NB4 (cell line): ENCODE data around the gene CDK12.
"Not testable (repeated sequence)": the region's sequence is repeated elsewhere in the genome, so short reads cannot be mapped to it uniquely, and the experiment has no call there.

ENCODE experiments used
- DNase-seq: peaks from one replicate; pipeline ENCODE4 v3.0.0; 2010; ENCODE audit warnings: low read depth
- H3K4me3 ChIP-seq: one replicate; pipeline ENCODE4 v1.5.1; 2011; ENCODE audit warnings: mild to moderate bottlenecking, low read depth, low read length, moderate library complexity
- MYC ChIP-seq: IDR thresholded peaks from 2 replicates; pipeline ENCODE4 v1.6.1; 2011; ENCODE audit warnings: low read depth, low read length
- POLR2A ChIP-seq: IDR thresholded peaks from 2 replicates; pipeline ENCODE4 v1.6.1; 2011; ENCODE audit warnings: mild to moderate bottlenecking; ENCODE audit not compliant: insufficient read length; ENCODE audit errors: extremely low read depth
- TF ChIP-seq, protein P1 (sequence below): IDR thresholded peaks from one replicate; pipeline ENCODE4 v1.5.1; 2012; ENCODE audit warnings: low read depth, low read length
- TF ChIP-seq, protein P2 (sequence below): IDR thresholded peaks from 2 replicates; pipeline ENCODE4 v1.6.1; 2011; ENCODE audit warnings: low read depth, low read length

The CDK12 gene

GRCh38 chr17:39461113-39461925 is at the start of gene CDK12:
Gene CDK12 (plus strand): TSS chr17:39461486. CDS start chr17:39462072, 586 bp downstream.
- TF ChIP-seq, protein P1, sequence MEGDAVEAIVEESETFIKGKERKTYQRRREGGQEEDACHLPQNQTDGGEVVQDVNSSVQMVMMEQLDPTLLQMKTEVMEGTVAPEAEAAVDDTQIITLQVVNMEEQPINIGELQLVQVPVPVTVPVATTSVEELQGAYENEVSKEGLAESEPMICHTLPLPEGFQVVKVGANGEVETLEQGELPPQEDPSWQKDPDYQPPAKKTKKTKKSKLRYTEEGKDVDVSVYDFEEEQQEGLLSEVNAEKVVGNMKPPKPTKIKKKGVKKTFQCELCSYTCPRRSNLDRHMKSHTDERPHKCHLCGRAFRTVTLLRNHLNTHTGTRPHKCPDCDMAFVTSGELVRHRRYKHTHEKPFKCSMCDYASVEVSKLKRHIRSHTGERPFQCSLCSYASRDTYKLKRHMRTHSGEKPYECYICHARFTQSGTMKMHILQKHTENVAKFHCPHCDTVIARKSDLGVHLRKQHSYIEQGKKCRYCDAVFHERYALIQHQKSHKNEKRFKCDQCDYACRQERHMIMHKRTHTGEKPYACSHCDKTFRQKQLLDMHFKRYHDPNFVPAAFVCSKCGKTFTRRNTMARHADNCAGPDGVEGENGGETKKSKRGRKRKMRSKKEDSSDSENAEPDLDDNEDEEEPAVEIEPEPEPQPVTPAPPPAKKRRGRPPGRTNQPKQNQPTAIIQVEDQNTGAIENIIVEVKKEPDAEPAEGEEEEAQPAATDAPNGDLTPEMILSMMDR: no peak
- peak; percentile 94 for TF ChIP-seq POLR2A
- TF ChIP-seq MYC: peak; percentile 81
- TF ChIP-seq, protein P2, sequence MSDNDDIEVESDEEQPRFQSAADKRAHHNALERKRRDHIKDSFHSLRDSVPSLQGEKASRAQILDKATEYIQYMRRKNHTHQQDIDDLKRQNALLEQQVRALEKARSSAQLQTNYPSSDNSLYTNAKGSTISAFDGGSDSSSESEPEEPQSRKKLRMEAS: 0 out of 2 replicates have a peak, but pooled peaks have one; percentile 12
- DNase-seq: peak; percentile 99
- H3K4me3 ChIP-seq: peak within 1 kb of the TSS; percentile 87

DNA sequence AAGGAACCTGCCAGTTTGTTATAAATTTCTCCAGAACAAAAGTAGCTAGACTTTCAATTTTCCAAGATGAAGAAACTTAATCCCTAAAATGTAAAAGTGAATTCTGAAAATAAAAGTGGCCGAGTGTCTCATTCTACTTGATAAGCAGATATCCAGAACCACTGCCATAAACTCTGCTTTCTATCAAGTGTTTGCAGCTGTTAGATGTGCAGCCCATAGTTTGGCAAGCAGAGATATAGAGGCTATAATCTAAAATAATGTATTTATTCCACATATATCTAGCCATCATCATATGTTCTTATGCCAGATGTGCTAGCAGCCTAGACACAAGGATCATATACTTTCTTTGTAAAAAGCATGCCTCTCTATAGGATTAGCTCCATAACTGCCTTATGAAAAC is 45.1 kb upstream of the CDK12 start:
- TF ChIP-seq, protein P1: no peak
- no peak for TF ChIP-seq POLR2A
- TF ChIP-seq, protein P2: no peak
- no peak for TF ChIP-seq MYC
- H3K4me3 ChIP-seq: no peak overlapping the region
- DNase-seq: no peak

DNA sequence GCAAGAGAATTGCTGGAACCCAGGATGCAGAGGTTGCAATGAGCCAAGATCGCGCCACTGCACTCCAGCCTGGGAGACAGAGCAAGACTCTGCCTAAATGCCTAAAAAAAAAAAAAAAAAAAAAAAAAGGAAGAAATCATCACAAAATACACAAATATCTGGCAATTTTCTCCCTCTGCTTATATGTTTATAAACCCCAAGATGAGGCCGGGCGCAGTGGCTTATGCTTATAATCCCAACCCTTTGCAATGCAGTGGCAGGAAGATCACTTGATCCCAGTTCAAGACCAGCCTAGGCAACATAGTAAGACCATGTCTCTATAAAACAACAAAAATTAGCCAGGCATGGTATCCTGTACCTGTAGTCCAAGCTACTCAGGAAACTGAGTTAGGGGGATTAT is 31.7 kb upstream of the CDK12 start:
- TF ChIP-seq, protein P2: no peak
- no peak for TF ChIP-seq POLR2A
- TF ChIP-seq, protein P1: no peak
- TF ChIP-seq MYC: no peak

GRCh38 chr17:39439868-39440267 is 21.4 kb upstream of the CDK12 start:
- not testable (repeated sequence) for H3K4me3 ChIP-seq, DNase-seq

More for the DNA sequence above, 31.7 kb upstream of the CDK12 start:
- no peak overlapping the region for H3K4me3 ChIP-seq
- DNase-seq: no peak

DNA sequence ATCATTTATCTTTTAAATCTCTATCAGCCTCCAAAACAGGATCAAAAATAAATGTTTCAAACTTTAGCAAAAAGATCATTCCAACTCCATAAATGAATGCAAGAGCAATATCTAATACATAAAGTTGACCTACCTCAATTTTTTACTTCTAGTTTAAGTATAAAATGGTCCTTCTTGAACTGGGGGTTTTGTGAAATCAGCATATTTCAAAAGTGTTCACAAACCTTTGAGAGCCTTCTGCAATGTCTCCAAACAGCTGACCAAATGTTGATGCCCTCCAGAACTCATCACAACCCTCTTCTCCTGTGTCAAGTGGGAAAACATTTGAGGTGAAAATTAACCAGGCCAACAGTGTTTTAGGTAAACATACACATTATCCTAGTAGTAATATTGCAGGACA is 18.0 kb upstream of the CDK12 start:
- H3K4me3 ChIP-seq: no peak overlapping the region
- no peak for DNase-seq
- TF ChIP-seq MYC (no peak), POLR2A (no peak)
- TF ChIP-seq, protein P2: no peak
- TF ChIP-seq, protein P1: no peak

- H3K4me3 ChIP-seq: no peak overlapping the region
- TF ChIP-seq POLR2A: no peak
- TF ChIP-seq MYC: no peak
- TF ChIP-seq, protein P1: no peak
- TF ChIP-seq, protein P2: no peak
- no peak for DNase-seq
Observed at GRCh38 chr17:39447561-39447960, 13.7 kb upstream of the CDK12 start.
